CD4-positive, alpha-beta T cell treated with Interleukin-12 subunit alpha and Interleukin-12 subunit beta, for 1 hour (primary cell): Measurements from ENCODE around the gene CD9.

ENCODE experiments used
- DNase-seq: peaks from one replicate; pipeline ENCODE4 v3.0.0-alpha.2; 2020

The CD9 gene

GRCh38 chr12:6250343-6250742 lies 50.1 kb downstream of the CD9 start:
- no peak for DNase-seq

DNA sequence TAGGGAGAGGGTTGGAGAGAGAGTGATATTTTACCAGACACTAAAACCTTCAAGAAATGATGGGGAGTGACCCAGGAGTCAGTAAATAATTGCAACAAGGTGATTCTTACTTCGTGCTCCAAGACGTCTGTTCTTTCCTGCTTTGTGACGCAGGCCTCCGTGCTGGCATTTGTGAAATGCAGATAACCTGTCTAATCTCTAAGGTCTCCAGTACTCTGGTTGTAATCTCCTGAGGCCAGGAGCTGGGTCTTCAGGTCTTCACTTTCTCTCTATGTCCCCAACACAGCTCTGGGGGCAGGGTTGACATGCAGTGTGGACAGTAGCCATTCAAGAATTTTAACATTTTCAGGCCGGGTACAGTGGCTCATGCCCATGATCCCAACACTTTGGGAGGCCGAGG lies 53.1 kb downstream of the CD9 start:
- no peak for DNase-seq

DNA sequence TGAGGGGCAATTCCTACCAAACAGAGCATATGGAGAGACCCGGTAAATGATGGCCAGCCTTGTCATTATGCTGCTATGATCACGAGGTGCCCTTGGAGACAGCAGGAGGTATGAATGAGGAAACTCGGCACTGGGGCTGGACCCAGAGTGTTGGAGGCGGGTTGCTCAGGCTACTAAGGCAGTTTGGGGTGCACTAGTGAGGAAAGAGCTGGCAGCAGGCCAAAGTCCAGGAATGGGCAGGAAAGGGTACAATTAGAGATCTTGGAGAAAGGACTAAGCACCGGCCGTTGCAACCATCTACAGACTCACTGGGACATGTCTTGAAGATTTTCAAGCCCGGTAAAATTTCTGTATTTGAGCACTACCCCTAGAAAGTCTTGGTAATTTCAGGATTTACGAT lies 54.3 kb downstream of the CD9 start:
- no peak for DNase-seq

GRCh38 chr12:6257007-6257406 lies 56.8 kb downstream of the CD9 start:
- DNase-seq = no peak

DNA sequence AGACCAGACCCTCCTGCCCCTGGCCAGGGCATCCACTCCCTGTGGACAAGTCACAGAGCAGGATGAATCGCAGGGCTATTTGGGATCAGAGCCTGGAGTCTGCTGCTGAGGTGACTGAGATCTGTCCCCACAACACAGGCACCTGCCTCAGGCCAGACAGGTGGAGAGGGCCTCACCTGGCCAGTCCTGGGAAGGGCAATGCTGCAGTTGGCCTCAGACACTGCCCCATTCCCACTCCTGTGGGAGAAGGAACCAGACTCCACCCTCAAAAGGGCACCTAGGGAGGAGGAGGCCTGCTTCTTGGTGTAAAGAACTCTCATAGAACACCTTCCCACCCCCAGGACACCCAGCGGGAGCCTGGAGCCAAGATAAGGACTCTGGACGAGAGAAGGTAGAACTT lies 62.0 kb downstream of the CD9 start:
- DNase-seq = no peak

DNA sequence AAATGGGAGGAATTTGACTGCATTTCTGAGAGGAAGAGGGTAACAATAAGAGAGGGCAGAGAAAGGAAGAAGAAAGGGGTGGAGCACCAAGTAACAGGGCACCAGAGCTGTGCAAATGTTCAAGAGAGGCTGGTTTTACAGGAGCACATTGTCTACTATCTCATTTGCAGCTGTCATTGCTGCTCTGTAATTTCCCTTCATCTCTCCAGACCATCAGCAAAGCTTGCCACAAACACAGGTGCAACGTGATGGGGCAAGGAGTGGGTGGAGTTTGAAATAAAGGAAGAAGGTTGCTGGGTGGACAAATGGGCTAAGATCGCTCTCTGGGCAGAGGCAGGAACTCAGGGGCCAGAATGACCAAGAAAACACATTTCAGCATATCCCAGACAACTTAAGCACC lies 62.4 kb downstream of the CD9 start:
- no peak for DNase-seq

DNA sequence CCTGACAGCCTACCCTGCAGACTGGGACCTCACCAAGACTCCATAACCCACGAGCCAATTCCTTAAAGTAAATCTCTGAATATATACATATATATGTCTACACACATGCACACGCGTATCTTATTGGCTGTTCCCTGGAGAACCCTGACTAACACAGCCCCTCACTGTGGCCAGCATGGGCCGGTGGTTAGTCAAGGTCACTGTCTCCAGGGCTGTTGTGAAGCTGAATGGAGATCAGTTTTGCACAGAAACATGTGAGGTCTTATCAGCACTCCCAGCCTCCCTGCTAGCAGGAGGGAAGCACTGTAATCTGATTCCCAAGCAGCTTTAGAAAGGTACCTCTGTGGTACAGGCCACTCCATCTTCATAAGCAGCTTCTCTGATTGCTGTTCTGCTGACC lies 63.7 kb downstream of the CD9 start:
- no peak for DNase-seq

- no peak for DNase-seq
Measured at GRCh38 chr12:6264402-6265037, 64.3 kb downstream of the CD9 start.

- DNase-seq = no peak
Measured at GRCh38 chr12:6265038-6265405, 64.8 kb downstream of the CD9 start.

DNA sequence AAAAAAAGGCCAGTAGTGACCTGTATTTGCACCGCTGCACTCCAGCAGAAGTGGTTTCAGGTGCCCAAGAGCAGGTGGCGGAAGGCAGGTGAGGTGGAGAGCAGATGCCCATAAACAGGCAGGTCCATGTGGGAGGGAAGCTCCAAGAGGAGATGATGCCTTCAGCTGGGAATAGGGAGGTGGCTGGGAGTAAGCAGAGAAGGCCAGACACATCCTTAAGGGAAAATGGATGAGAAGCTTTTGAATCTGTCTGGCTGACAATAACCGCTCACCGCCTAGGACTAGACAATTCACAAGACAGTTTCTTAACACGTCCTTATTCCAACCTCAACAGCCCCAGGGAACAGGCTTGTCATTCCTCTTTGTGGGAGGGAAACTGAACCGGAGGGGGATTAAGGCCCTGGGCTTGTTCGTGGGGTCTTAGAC lies 66.4 kb downstream of the CD9 start:
- DNase-seq = no peak

DNA sequence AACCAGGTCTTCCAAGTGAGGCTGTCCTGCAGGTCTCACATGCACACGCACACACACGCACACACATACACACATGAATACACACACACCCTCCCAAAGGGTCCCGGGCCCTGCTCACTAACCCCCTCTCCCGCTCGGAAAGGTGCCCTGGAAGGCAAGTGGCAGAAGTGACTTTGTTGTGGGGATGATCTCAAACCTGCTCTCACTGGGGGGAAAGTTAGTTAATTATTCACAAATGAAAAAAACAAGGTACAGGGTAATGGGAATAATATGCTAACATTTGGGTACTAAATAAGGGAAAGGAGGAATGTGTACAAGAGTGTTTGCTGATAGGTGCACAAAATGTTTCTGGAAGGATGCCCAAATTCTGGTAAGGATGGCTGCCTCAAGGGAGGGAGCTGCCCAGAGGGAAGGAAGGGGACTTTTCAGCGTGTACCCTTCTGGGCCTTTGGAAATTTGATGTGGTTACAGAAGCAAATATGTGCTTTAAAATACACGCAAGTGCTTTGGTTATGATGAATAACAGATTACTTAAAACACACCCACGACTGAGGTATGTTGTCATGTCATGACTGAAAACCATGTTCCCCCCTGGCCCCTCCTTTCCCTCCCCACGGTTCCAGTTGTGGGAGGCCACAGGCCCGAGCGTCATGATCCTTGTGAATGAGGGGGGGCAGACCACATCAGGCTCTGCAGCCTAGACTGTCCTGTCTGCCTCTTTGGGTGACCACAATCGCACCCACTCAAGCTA lies 66.9 kb downstream of the CD9 start:
- DNase-seq = no peak

- no peak for DNase-seq
Measured at GRCh38 chr12:6268484-6269157, 68.4 kb downstream of the CD9 start.

GRCh38 chr12:6269986-6270385 lies 69.8 kb downstream of the CD9 start:
- DNase-seq = no peak

DNA sequence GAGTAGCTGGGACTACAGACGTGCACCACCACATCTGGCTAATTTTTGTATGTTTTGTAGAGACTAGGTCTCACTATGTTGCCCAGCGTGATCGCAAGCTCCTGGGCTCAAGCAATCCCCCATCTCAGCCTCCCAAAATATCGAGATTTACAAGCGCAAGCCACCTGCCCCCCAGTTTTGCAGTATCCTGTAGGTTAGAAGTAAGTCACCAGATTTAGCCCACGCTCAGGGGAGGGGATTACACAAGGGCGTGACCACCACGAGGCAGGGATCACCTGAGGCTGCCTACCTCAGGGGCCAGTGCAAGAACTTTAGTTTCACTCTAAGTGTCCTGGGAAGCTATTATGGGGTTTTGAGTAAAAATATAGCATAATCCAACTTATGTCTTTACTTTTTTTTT lies 71.1 kb downstream of the CD9 start:
- no peak for DNase-seq

DNA sequence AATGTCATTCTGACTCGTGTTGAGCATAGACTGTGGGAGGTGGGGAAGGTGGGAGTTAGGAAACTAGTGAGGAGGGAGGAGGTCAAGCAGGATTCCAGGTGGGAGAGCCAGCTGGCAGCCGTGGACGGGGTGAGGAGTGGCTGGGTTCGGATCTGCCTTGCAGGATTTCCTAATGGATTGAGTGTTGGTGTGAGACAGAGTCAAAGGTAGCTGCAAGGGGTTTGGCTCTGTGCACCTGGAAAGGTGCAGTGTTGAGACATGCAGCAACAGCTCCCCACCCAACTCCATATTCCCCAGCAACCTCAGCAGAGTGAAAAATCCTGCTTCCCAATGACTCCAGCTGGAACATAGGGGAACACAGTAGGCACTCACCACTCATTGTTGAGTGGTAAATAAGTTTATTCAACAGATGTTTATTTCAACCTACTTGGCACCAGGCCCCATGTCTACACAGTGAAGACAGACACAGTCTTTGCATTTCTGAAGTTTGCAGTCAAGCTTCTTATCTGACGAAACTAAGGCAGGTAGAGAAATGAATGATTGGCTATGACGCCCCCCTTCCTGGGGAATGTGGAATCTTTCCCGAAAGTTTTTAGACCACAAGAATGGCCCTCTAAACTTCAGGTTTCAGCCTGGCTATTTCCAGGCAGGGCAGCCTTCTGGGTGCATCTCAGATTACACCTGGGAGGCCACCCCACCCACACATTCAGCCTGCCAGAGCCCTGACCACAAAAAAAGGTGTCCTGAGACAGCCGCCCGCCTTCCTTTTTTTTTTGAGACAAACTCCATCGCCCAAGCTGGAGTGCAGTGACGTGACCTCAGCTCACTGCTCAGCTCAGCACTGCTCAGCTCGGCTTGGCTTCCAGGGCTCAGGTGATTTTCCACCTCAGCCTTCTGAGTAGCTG lies 72.4 kb downstream of the CD9 start:
- DNase-seq = no peak

DNA sequence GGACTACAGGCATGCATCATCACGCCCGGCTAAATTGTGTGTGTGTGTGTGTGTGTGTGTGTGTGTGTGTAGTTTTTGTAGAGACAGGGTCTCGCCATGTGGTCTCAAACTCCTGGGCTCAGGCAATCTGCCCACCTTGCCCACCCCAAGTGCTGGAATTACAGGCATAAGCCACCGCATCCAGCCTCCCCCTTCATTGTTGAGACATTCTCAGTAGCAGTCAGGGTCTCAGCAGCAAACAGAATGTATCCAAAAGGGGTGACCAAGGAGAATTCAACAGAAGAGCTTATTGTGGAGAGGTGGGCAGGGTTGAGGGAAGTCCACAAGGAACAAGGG lies 73.0 kb downstream of the CD9 start:
- DNase-seq = no peak

DNA sequence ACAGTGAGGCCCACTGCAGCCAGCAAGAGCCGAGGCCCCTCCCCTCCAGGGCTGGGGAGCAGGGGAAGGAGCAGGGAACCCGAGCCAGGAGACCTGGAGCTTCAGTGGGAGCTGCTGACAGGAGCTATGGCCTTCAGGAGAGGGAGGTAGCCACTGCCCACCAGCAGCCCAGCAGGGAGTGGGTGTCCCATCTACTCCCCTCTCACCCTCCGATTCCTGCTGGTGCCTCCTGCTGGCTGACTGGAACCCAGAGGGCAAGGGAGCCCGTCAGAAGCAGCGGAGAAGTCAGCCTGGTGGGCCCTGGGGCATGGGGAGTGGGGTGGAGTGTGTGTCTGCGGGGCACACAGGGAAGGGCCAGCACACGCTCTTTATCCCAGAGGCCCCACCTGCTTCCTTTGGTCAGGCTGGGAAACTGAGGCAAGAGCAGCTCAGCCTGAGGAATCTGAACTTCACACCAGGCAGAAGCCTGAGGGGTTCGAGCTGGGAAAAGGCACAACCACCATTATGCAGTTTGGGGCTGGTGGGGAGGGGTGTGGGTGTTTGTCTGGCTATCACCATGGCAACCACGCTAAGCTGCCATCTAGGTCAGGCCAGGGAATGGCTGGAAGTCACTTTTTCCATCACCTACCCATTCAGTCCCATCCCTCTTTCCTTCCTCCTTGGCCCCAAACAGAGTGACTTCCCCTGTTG lies 73.5 kb downstream of the CD9 start:
- DNase-seq = no peak

DNA sequence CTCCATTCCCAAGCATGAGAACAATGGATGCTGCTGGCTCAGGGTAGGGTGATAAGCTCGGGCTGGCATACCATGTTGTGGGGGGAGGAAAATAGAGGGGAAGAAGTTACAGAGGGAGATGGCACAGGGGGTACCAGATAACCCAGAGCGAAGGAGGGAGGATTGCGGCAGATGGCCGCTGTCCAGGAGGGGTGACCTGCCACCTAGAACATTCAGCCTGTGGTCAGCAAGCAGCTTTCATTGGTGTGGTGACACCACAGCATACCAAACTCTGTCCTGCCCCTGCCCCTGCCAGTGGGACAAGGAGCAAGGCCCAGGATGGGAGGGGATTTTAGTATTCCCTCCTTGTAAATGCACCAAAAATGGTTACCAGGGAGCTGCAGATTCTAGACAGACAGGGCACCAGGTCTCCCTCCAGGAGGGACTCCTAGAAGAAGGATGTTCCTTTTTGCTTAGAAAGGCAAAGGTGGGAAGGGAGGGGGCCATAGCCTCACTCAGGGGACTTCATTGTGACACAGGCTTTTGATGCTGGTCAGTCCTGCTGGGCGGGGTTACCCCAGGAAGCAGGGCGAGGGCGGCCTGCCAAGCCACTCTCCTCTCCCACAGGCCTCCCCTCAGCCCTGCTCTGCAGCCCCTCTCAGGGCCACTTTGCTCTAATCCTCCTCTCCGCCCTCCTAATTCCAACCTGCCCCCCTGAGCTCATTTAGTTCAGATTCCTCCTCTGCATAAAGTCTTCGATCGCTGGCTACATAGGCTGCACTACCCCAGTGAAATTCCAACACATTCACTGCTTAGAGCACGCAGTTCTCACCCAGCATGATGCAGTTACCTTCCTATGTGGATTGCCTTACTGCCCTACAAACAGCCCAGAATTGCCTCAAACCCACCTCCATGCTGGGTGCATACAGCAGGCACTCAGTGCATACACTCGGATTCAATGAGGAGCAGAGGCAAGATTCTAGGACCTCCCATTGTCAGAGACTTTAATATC lies 74.3 kb downstream of the CD9 start:
- no peak for DNase-seq

DNA sequence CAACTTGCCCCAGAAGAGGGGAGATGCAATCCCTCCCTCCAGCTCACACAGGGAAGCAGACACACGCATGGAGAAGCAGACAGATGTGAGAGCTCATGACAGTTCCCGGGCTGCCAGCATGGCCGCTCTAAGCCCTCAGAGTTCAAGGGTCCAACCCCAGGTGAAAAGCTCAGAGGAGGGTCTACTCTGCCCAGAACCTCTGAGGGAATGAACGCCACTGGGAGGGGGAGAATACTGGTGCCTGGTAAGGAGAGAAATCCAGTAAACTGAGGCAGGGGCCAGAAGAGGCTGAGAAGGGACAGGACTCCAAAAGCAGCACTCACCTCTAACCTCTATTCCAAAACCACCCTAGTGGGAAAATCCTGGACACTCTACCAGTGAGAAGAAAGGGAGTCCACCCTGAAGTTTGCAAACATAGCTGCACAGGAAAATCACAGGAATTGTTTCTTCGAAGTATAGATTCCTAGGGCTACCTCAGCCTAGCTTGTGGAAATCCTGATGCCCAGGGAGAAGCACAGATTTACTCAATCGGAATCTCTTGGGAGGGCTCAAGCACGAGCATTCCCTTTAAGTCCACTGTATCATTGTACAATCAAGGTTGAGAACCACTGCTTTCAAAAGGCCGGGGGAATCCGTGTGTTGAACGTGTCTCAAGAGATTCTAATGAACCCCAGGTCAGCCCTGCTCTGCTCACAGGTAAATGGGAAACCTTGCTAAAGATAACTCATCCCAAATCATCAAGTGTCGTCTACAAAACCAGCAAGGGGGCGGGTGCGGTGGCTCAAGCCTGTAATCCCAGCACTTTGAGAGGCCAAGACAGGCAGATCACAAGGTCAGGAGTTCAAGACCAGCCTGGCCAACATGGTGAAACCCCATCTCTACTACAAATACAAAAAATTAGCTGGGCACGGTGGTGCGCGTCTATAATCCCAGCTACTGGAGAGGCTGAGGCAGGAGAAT lies 76.0 kb downstream of the CD9 start:
- no peak for DNase-seq

GRCh38 chr12:6276956-6277620 lies 76.9 kb downstream of the CD9 start:
- no peak for DNase-seq
